Measurements from ENCODE around the gene RNU1-4.
"Not testable (repeated sequence)": the region's sequence is repeated elsewhere in the genome, so short reads cannot be mapped to it uniquely, and the experiment has no call there.

RNU1-4 gene

DNA sequence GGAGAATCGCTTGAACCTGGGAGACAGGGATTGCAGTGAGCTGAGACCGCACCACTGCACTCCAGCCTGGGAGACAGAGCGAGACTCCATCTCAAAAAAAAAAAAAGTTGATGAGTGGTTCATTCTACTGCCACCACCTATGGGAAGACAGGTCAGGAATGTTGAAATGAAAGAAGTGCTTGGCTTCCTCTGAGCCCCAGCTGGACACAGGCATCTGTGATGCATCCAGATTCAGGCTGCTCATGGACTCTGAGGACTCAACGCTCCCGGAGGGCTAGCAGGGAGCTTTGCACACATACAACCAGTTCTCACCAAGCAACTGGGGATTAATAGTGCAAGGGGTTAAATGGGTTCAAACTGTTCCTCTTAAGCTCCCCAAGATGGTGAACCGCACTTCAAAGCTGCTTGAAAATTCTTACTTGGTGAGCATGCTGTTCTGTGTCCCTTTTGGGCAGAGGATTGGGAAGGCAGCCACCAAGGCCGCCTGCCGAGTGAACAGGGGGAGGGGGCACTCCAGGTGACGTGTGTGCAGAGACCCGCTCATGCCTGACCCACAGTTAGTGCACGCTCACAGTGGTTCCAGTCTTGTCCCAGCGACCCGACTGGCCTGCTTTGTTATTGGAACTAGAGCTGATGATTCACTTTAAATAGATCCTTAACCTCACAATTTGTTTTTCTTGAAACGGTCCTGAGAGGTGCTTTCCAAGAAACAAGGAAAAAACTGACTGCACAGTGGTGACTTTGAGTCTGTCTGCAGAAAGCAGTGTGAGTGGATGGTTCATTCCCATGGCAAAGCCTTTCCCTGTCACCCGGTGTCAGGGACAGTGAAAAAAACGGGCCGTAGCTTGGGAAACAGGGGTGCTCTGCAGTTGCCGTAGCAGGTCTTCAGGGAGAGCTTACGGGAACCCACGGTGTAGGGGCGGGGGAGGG lies 32.2 kb downstream of the RNU1-4 start:
- peak; percentile 0 for DNase-seq

DNA sequence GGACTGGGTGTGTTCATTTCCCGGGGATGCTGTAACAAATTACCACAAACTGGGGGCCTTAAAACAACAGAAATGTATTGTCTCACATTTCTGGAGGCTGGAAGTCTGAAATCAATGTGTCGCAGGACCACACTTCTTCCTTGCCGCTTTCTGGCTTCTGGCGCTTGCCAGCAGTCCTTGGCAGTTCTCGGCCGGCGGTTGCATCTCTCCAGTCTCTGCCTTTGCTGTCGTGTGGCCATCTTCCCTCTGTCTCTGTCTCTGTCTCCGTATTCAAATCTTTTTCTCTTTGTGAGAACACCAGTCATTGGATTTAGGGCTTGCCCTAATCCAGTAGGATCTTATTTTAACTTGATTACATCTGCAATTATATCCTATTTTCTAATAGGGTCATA lies 32.9 kb downstream of the RNU1-4 start:
- DNase-seq: not testable (repeated sequence)

DNA sequence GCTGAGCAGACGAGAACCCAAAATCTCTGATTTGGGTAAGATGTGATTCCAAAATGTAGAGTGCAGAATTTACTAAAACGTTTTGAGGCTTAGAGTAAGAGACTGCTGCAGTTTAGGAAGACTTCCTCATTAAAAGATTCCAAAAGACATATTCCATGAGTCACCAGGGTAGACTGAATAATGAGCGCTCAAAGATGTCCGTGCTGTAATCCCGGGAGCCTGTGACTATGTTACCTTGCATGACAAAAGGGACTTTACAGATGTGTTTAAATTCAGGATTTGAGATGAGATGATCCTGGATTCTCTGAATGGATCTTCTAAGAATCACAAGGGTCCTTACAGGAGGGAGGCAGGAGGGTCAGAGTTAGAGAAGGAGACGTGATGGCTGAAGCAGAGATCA lies 33.4 kb downstream of the RNU1-4 start:
- DNase-seq: not testable (repeated sequence)

DNA sequence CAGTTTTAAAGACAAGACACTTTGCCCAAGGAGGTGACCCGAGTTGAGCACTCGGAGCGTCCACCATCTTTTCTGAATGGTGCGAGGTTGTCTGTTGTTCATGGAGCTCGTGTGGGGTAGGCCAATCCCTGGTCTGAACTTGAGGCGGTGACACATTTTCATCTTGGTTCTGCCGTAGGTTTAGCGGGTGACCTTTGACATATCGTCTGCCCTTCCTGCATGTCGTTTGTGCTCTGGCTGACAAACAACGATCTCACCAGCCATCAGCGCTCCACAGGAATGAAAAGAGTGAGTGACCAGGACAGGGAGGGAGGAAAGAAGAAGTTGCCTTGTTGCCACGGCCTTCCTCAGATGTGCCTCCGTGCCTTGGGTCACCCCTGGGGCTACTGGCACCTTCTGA lies 34.5 kb downstream of the RNU1-4 start:
- DNase-seq: not testable (repeated sequence)

DNA sequence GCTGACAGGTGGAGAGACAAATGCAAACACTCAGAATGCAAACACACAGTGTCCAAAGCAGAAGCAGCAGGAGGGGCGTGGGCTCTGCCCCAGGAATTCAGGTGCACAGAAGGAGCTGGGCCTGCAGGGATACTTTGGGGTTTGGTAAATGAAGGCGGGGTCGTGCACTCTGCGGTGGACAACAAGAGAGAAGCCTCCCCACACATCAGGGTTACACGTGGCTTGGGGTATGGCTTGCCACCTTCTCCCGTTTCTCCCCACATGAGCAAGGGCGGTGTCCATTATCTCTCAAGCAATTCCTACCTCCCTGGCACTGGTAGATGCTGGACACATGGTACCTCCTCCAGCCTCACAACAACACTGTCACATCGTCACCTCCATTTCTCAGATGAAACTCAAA lies 35.0 kb downstream of the RNU1-4 start:
- not testable (repeated sequence) for DNase-seq

DNA sequence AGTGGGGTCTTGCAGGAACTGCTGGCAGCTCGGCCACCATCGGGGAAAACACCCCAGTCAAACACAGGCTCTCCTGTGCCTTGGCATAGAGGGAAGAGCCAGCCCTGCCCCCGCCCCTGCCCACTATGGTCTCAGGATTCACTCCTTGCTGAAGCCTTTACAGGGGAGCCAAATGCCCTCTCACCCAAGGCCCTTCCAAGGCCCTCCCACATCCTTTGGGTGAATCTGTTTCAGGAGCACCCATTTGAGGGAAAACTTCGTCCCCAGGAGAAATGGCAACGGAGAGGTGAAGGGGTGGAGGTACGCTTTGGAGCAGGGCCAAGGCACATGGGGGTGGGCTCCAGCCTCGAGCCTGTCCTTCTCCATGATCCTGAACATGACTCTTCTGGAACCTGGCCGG lies 35.9 kb downstream of the RNU1-4 start:
- DNase-seq: not testable (repeated sequence)

DNA sequence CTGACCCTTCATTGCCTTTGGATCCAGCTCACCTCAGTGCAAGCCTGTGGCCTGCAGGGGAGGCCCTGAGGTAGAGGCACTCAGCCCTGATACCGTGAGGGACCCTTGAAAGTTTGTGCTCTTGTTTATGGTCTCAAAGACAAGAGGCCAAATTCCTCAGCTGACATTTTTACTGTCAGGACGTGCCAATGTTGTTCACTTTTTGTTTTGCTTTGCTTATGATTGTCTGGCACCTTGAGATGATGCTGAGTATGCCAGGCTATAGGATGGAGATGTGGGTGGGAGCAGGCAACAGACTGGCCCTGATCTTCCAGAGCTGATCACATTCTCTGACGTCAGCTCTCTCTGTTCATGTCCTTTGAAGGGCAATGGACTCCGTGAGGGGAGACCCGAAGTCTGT lies 36.5 kb downstream of the RNU1-4 start:
- DNase-seq: not testable (repeated sequence)

DNA sequence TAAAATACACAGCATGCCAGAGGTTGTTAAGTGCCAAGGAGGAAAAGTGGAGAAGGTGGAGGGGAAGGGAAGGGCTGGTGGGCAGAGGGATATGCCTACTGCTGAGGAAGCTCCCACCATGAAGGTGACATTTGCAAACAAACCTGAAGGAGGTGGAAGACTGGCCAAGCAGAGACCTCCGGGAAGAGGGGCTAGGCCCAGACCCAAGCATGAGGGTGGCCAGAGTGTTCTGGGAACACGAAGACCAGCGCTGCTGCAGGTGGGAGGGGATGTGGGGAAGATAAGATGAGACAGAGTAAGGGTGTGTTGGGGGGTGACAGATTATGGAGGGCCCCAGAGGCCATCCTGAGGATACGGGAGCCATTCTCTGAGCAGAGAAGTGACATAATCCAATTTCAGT lies 37.5 kb downstream of the RNU1-4 start:
- not testable (repeated sequence) for DNase-seq

DNA sequence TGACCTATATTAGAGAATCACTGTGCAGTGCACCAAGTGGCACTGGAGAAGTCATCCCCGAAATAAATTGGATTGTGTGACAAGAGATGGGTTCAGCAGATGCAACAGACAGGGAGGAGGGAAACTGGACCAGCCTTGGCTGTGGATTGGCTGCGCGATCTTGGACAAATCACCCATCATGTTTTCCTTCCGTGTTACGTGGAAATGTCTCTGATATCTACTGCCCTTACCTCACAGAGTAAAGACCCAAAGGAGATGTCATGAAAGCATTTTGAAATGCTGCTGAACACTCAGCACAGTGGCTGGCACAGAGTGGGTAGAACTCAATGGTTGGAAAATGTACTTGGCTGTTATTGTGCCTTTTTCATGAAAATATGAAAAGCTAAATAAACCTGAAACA lies 39.2 kb downstream of the RNU1-4 start:
- DNase-seq: not testable (repeated sequence)

DNA sequence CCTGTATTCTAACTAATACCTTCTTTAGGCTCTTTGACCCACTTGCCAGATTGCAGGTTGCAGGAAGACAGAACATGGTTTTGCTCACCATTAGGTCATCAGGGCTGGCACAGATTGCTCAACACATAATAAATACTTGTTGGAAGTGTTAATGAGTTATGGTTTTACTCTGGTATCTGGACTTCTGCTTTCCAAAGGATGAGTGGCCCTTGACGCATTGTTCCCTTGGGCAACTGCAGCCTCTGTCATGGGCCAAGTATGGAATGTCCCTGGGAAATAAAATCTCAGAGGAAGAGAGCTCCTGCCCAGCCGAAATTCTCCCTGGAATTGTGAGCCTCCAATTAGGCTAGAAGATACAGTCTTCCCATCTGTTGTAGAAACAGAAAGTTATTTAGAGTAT lies 40.7 kb downstream of the RNU1-4 start:
- DNase-seq: not testable (repeated sequence)

DNA sequence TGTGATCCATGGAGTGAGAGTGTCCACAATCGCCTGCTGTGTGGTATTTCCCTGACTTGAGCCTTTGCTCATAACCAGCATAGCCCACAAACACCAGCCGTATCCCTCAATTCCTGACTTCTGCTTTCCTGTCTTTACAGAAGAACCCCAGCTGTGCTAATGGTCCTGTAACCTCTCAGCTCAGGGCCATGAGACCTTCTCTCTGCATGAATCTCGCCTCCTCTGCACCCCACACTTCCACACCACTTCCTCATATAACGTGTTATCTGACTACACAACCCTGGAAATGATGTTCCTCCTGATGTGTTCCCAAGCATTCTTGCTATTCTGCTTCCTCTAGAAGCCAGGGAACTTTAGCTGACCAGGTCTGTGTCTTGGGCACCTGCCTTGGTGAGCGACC lies 41.3 kb downstream of the RNU1-4 start:
- not testable (repeated sequence) for DNase-seq

DNA sequence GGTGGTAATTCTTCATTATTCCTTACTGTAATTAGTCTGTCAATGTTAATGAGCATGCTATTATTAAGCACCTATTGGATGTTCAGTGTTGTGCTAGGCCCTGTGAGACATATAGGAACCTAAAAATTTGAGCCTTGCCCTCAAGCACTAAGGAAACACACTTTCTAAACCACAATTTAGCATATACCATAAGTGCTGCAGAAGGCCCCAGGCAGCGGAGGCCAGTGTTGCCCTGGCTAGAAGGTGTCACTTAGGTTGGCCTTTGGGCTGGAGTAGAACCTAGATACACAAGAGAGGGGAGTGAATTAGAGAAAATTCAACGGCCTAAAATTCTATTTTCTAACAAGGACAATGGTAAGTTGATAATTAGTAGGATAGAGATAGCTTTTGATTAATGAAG lies 44.6 kb downstream of the RNU1-4 start:
- not testable (repeated sequence) for DNase-seq

DNA sequence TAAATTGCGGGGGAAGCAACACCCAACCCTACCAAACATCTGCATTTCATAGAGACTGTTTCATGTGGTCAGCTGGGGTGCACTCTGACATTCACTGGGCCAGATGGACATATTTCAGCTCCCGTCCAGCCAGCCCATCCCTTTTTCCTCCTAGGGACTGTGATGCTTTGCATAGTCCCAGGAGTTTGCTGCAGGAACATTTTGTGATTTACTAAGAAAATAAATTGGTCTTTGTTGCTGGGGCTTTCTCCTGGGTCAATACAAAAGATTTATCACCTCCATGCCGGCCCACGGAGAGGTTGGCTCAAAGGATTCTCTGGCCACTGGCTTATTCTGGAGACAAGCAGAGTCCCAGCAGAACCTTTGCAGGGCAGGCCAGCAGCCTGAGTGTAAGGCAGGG lies 46.0 kb downstream of the RNU1-4 start:
- DNase-seq: peak; percentile 35

DNA sequence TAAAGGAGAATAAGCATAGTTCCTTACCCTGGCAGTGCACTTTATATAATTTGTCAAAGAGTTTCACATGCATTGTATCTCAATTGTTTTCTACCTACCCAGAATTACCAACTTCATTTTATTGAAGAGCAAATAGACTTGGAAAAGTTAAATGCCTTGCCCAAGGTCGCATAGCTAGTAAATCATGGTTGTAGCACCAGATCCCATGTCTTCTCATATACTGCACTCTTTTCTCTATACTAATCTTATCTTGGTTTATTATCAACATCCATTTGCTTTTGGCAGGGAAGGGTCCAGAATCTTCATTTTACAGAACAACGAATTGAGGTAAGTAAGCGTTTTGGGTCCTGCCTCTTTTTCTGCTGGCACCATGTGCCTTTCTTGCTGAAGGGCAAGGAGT lies 46.9 kb downstream of the RNU1-4 start:
- DNase-seq: not testable (repeated sequence)

DNA sequence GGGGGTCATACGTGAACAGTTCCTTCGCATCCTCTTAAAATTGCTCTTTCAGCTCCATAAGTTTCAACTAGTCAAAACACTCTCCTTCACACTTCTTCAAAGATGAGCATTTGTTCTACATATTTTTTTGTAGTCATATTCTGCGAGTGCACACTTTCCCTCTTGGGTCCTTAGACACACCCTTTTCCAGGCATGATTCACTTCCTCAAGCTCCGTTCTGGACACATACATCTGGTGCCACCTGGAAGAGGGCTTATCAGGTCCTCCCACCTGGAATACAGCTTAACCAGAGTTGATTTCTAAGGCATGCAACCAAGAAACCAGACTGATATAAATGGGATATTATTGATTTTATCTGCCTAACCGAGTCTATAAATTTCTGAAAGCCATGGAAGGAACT lies 47.4 kb downstream of the RNU1-4 start:
- DNase-seq: not testable (repeated sequence)

All from HCEC 1CT (cell line).